GM19452 (cell line): ENCODE results near the gene ZNRD2.

ENCODE experiments used
- ATAC-seq: cut with Tn5 transposase; IDR thresholded peaks from one replicate; pipeline ENCODE4 v1.9.1; 2021; ENCODE audit not compliant: unreplicated experiment

The ZNRD2 gene

GRCh38 chr11:65572356-65573051 is 2.2 kb downstream of the ZNRD2 start, which contains the start of gene FAM89B:
FAM89B (plus strand) TSS chr11:65572538; CDS start chr11:65572670, 132 bp downstream.
- ATAC-seq, result no peak

GRCh38 chr11:65573391-65574079 is 3.3 kb downstream of the ZNRD2 start:
- no peak for ATAC-seq

- ATAC-seq, result peak; percentile 29
These were observed 4.0 kb downstream of the ZNRD2 start for GRCh38 chr11:65574109-65574810.

DNA sequence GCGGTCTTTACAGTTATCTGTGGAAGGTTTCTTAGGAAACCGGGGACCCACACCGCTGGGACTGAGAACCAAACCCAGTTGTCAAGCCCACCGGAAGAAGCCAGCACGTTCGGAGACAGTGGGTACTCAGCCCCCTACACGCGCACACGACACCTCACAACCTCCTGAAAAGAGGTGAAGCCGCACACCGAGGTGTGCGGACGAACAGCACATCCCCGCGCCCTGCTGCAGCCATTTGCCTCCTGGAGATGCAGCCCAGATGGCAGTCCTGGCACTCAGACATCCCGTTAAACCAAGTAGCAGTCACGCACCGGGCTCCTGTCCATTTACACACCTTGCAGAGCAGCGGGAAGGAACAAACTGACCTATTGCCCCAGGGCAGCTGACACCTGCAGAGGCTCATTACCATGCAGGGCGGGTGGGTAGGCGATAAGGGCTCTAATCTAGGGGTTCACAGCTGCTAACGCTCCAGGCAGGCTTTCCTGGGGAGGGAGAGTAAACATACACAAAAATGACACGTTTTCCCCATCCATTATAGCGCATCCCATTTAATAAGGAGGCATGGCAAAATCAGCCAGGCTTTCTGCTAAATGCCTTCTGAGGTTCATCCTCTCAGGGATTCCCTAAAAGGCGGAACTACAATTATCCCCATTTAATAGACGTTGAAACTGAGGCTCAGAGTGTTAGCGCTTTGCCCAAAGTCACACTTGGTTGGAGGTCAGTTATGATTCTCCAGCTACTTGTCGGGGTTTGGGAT is 4.7 kb downstream of the ZNRD2 start:
- no peak for ATAC-seq

DNA sequence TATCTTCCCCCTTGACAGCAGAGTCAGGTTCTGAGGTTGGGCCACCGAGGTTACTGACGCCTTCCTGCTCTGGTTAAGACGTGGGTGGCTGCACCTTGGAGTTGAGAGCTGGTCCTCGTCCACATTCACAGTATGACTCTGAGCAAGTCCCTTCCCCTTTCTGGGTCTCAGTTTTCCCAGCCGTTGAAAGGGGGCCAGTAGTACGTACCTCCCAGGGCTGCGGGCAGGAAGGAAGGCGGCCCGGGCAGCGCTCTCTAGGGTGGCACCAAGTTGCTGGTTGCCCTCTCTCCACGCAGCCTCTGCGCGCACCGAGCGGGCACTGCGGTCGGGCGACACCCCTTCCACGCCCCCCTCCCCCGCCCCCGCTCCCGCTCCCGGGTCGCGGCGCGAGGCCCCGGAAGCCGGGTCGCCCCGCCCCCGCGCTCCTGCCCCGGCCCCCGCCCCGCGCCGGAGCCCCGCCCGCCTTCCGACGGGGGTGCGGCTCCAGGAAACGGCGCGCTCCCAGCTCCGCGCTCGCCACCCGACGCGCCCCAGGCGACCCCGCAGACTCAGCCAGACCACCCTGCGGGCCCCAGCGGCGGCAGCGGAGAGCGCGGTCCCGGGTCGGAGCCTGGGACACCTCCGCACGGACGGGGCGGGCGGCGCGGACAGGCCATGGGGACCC is 5.4 kb downstream of the ZNRD2 start, which contains the start of gene EHBP1L1:
Gene EHBP1L1 (plus strand): TSS at position 486 of the 664 bp plus-strand sequence. CDS start 250 bp downstream, outside the sequence.
- no peak for ATAC-seq

DNA sequence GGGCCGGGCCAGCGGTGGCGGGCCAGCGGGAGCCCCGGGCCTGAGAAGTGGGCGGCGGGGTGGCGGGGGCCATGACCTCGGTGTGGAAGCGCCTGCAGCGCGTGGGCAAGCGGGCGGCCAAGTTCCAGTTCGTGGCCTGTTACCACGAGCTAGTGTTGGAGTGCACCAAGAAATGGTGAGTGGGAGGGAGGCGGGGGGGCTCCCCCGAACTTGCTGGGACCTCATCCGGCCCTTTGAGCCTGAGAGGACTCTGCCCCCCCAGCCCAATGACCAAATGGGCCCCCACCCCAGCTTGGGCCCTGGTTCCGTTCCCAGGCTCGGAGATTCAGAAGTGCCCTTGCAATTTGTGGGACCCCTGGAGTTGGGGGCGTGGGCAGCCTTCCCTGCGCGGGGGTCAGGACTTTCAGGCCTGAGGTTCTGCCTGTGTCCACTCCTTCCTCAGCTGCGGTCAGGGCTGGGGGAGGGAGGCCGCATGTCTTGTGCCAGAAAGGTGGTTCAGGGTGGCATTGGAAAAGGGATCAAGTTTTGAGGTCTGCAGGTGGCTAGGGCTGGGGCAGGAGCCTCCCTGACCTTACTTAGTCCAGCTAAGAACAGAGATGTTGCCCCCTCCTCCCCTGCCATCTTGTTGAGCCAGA is 6.1 kb downstream of the ZNRD2 start:
- ATAC-seq, result no peak

- no peak for ATAC-seq
These were observed 6.8 kb downstream of the ZNRD2 start for GRCh38 chr11:65576867-65577755.

- ATAC-seq, result no peak
These were observed 7.5 kb downstream of the ZNRD2 start for GRCh38 chr11:65577756-65578109.

GRCh38 chr11:65578134-65578533 is 7.9 kb downstream of the ZNRD2 start:
- ATAC-seq, result no peak

DNA sequence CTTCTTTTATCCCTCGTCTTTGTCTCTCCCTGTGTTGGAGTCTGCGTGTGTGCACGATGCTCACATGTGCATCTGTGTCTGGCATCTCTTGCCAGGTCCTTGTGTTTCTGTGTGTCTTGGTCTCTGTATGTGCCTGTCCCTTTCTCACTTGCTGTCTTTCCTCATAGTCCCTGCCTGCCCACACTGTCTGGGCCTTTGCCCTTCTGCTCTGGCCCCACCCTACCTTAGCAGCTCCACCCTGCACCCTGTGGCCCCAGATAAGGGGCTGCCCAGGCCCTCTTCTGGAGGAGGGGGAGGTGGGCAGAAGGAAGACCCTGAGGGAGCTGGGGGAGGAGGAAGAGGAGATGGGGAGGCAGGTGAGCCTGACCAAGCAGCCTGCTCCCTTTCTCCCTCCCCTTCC is 8.4 kb downstream of the ZNRD2 start:
- ATAC-seq, result no peak

- no peak for ATAC-seq
These were observed 9.0 kb downstream of the ZNRD2 start for GRCh38 chr11:65579291-65579690.

- ATAC-seq, result no peak
These were observed 9.9 kb downstream of the ZNRD2 start for GRCh38 chr11:65580031-65580692.

DNA sequence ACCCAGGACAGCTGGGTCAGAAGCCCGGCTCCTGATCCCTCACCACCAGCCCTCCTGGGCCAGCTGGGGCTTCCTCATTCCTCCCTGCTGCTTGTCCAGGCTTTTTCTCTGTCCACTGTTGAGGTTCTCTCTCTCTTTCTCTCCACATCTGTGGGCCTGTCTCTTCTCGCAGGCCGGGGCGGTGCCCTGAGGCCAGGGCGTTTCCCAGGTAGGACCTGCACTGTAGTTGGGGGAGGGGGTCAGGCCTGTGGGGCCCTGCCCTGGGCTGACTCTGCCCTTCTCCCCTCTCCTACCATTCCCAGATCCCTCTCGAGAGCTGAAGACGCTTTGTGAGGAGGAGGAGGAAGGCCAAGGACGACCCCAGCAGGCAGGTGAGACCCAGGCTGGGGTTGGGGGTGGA is 10.5 kb downstream of the ZNRD2 start:
- ATAC-seq, result no peak

GRCh38 chr11:65581928-65582327 is 11.7 kb downstream of the ZNRD2 start:
- ATAC-seq, result no peak

DNA sequence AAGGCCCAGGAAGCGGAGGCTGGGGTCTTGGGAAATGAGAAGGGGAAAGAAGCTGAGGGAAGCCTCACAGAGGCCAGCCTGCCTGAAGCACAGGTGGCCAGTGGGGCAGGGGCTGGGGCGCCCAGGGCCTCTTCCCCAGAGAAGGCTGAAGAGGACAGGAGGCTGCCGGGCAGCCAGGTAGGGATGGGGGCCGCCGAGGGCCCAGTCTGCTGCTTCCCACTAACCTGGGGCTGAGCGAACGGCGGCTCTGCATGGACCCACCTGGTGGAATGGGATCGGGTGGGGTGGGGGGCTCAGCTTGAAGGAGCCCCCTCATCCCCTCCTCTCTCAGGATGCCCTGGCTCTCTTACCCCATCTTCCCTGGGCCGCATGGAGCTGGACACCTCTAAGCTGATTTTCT is 13.3 kb downstream of the ZNRD2 start:
- no peak for ATAC-seq

GRCh38 chr11:65584106-65584505 is 13.8 kb downstream of the ZNRD2 start:
- ATAC-seq, result no peak

DNA sequence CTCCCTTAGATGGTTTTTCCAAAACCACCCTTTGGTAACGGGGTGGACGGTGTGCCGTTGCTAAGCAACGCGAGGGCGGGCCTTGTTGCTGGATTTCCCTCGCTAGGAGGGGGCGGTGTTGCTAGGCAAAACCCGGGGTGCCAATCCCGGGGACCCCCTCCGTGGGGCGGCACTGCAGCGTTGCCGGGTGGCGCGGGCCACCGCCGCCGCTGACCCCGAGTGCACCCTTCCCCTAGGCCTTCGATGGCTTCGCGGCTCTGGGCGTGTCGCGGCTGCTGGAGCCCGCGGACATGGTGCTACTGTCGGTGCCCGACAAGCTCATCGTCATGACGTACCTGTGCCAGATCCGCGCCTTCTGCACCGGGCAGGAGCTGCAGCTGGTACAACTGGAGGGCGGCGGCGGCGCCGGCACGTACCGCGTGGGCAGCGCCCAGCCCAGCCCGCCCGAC is 14.5 kb downstream of the ZNRD2 start:
- no peak for ATAC-seq

GRCh38 chr11:65585396-65586246 is 15.3 kb downstream of the ZNRD2 start:
- ATAC-seq, result no peak
